GM19468 (cell line): Measurements from ENCODE around the gene PAN3.
A peak's percentile ranks its signal among the peaks of the same experiment; 100 is the strongest.

ENCODE experiments used
- ATAC-seq: cut with Tn5 transposase; IDR thresholded peaks from one replicate; pipeline ENCODE4 v1.9.1; 2021; ENCODE audit warnings: mild to moderate bottlenecking, moderate library complexity, moderate number of reproducible peaks; ENCODE audit not compliant: unreplicated experiment; ENCODE audit errors: extremely low read depth

The PAN3 gene

DNA sequence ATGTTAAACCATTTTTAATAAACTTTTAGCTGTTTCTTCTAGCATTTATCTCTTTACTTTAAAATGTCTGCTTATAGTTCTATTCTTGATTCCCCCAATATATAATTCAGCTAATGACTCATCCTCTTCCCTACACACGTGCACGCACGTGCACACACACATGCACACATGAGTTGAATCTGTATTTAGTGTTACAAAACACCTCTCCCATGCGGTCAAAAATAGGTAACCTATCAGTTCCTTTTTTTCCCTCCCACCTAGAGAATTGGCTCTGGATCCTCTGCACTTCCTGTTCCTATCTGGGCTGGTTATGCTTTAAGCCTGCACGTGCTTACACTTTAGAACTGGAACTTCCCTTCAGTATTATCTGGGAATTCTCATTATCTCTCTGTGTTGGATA lies 144.1 kb downstream of the PAN3 start:
- peak; percentile 37 for ATAC-seq

DNA sequence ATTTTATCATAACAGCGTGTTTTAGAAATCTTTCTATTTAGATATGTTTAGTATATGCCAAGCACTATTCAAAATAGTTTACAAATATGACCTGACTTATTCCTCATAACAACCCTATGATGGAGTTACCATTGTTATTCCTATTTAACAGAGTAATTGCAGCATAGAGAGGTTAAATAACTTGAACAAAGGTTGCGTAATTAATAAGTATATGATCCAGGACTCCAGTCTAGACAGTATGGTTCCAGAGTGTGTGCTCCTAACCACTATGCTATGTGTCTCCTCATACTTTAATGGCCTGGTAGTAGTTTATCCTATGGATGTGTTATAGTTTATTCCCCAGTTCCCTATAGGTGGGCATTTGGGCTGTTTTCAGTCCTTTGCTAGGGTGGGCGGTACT lies 145.3 kb downstream of the PAN3 start:
- ATAC-seq, result no peak

DNA sequence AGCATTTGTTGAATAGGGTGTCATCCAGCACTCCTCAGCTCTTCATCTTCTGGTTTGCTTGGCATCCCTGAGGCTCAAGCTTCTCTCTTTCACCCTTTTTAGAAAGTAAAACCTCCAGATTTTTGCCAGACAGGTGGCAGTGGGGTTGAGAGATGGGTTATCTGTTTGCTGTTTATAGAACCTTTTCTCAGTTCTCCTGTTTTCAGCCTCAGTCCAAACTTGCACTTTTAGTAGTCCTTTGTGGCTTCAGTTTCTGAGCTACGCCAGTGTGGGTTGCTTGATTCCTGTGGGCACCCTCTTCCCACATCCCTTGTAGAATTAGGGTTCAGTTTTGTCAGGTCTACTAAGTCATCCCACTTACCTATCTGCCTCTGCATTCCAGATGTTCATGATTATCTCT lies 147.9 kb downstream of the PAN3 start:
- ATAC-seq, result no peak

DNA sequence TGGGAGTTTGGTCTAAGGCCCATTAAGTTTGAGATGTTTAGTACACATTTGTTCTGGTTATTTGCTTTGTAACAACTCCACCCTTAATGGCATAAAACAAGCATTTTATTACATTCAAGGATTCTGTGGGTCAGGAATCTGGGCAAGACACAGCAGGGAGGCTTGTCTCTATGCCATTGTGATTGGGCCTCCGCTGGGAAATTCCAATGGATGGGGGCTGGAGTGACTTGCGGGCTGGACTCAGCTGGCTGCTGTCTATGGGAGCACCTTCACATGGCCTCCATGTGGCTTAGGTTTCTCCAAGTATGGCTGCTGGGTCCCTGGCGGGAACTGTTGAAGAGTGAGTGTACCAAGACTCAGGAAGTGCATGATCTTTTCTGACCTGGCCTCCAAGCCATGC lies 159.0 kb downstream of the PAN3 start:
- no peak for ATAC-seq

- no peak for ATAC-seq
These were observed 161.6 kb downstream of the PAN3 start for GRCh38 chr13:28299916-28300315.

DNA sequence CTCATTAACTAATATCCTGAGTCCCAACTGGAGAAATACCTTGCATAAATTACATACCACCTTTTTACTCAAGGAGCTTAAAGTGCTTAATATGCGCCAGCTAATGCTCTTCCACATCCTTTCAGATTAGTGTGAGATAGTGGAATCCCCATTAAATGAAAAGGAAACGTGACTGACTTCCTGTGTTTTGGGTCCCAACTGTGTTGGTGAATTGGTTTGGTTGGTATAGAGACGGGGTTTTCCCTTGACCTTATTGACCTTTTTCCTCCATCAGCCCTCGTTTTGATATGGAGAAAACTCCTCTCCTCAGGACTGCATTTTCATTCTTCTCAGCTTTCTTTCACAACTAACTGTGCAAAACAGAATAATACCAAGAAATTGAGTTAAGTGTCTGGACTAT lies 163.5 kb downstream of the PAN3 start:
- ATAC-seq, result no peak

DNA sequence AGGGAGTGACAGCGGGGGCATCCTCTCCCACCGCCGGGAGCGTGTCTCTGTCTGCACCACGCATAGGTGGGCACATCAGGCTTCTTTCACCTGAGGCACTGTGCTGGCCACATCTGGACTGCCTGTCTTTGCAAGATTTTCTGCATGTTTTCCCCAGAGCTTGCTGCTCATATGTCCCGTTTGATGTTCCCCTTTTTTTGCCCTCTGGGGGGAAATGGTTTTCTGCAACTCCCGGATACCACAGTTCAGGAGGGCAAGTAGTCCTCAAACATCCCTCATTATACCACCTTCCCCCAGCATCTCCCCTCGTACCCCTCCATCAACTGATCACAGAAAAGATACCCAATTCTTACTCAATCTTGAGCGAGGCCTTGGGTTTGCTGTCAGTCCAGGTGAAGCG lies 168.0 kb downstream of the PAN3 start:
- ATAC-seq, result no peak

GRCh38 chr13:28313579-28313978 lies 175.2 kb downstream of the PAN3 start:
- ATAC-seq, result no peak

- ATAC-seq, result no peak
These were observed 176.5 kb downstream of the PAN3 start for GRCh38 chr13:28314879-28315278.

DNA sequence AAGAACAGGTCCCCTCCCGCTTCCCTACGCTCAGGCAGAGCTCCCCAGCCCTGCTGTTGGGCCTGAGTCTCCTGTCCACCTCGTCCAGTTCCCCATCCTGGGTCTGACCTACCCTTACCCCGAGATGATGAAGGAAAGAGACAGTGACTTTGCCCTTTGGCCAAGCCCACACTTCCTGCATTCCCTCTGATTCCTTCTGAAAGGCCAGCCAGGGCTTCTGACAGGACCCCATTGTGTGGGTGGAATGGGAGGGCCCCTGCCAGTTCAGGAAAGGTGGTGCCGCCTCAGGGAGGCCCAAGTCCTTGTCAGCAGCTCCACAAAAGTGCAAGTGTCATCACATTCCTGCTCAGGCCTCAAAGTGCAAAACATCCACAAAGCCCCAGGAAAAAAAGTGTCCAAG lies 177.8 kb downstream of the PAN3 start:
- ATAC-seq, result no peak

DNA sequence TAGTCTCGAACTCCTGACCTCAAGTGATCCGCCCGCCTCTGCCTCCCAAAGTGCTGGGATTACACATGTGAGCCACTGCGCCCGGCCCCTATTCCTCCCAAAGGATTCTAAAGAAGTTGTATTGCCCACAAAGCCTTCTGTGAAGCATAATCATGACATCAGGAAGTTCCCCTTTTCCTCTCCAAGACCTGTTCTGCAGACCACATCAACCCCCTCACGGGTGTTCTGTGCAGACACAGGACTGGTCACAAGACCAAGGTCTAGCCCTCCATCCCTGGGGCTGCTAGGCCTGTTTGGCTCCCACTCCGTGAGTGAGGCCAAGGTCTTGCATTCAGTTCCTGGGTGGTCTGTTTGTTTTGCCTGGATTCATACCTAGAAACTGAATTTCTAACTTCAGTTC lies 178.5 kb downstream of the PAN3 start:
- no peak for ATAC-seq

GRCh38 chr13:28318496-28318895 lies 180.2 kb downstream of the PAN3 start:
- no peak for ATAC-seq

DNA sequence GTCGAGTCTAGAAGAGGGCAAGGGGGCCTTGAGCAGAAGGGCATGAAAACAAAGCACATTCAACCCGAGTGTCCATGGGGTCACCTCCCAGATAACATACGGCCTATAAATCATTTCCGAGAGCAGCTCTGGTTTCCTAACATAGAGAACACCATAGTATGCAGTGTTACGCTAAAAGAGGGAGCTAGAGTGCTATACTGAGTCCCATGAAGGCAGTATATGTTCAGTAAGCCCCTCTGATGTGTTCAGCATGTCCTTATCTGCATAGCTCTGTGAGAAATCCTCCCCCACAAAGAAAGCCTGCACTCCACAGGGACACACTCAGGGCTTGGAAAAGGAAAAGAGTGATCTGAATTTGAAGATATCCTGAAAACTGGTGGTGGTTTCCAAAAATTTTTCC lies 181.2 kb downstream of the PAN3 start:
- ATAC-seq, result no peak

DNA sequence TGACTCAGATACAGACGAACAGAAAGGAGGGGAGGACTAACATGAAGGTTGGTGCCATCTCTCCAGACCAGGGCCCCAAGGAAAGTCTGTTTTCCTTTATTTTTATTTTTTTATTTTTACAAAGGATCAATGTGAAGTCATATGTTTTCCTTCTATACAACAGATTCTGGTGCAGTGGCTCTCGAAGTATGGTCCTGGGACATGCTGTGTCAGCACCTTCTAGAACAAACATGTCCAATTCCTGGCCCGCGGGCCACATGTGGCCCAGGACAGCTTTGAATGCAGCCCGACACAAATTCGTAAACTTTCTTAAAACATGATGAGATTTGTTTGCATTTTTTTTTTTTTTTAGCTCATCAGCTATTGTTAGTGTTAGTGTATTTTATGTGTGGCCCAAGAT lies 181.9 kb downstream of the PAN3 start:
- ATAC-seq, result no peak

- no peak for ATAC-seq
These were observed 182.7 kb downstream of the PAN3 start for GRCh38 chr13:28320884-28321574.

GRCh38 chr13:28321756-28322155 lies 183.4 kb downstream of the PAN3 start:
- no peak for ATAC-seq

GRCh38 chr13:28322256-28322905 lies 184.0 kb downstream of the PAN3 start:
- no peak for ATAC-seq

DNA sequence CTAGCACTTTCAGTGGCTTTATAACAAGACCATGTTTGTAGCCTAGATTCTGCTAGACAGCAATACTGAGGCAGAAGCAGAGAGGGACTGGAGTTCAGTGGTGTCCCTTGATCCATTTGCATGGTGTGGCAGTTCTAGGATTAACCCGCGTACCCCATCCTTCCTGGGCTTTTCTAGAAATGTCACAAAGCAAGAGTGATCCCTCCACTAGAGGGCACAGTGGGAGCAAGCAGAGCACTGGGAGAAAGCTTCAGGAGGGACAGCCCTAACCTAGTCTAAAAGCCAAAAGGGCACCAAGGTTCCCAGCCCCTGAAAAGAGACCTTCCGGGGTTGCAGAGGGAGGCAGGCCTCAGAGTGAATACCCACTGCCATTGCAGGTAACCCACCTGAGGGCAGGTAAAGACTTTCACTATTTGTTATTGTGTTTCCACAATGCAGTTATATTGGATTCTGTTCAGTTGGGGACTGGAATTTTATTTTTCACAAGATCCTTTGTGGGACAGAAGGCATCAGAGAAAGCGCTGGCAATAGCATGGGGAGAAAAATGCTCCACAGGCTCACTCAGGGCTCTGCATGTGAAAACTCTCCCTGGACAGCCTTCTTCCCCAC lies 185.9 kb downstream of the PAN3 start:
- ATAC-seq, result peak; percentile 44

- no peak for ATAC-seq
These were observed 186.7 kb downstream of the PAN3 start for GRCh38 chr13:28325022-28325421.

DNA sequence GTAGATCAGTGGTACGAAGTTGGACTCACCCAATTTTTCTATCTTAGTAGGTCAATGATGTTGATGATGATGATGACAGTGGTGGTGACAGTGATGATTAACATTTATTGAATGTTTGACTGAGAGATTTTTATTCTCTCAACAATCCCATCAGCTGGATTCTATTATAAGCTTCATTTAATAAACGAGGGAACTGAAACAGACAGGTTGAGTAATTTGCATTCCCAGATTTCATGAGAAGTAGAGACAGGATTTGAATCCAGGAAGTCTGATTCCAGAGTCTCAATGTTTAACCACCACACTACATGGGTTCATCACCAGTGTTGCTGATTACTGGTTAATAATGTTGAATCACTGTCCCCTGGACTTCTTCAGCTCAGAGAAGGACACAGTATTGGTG lies 187.7 kb downstream of the PAN3 start:
- ATAC-seq, result no peak

DNA sequence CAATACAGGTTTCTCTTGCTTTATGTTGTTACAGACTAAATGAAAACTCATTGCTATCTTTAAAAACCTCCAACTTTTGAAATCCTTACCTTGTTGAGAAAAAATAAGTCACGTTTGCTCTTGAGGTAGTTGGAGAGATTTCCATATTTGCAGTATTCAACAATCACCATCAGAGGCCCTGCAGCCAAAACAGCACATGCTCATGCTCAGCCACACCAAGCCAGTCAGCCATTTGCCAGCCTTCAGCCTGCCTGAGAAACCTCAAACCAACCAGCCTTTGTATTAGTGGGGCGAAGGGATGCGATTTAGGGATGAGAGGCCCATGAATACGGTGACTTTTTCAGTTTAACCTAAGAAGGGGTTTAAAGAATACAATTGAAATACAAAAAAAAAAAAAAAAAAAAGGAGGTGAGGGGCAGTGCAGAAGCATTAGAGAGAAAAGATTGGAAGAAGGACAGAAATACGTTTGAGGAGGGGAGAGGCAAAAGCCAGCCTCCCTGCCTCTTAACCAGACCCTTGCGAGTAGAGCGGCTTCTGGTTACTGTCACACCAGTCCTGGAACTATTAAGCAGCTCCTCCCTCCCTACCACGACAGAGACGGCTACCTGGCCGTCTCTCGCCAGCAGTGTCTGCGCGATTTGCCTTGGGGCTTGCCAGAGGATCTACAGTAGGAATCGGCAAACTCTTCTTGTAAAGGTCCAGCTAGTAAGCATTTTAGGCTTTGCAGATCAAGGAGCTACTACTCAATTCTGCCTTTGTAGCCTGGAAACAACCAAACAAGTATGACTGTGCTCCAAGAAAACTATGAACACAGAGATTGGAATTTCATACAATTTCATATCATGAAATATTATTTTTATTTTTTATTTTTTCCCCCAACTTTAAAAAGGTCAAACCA lies 189.3 kb downstream of the PAN3 start:
- no peak for ATAC-seq
